Breast epithelium (tissue), 3 donors: ENCODE results near the gene FASTKD1.

Experiments used
- POLR2A ChIP-seq: fragments of 450-650 bp; IDR thresholded peaks from one replicate; pipeline ENCODE4 v1.6.1; 2016; ENCODE audit warnings: antibody characterized with exemption, mild to moderate bottlenecking, moderate library complexity
- TF ChIP-seq, protein P1 (sequence below), 3 donors: fragments of 450-650 bp; IDR thresholded peaks; one replicate each; pipeline ENCODE4 v1.5.1; 2016 to 2017; ENCODE audit warnings: antibody characterized with exemption in 3 of 3, mild to moderate bottlenecking in 3 of 3, moderate library complexity in 3 of 3

DNA sequence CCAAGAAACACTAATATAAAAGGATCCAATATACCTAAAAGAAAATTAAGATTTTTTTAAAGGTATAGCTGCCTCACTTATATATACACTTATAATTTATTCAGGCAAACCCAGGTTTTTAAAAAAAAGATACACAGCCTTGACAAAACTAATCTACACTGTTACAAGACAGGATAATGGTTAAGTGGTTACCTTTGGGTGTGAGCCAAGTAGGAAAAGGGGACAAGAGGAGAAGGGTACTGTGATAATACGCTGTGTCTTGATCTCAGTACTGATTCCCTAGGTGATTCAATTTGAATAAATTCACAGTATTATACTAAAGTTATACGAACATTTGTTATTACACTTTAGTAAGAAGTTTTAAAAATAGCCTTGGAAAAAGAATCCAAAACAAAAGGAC is 33.5 kb downstream of the FASTKD1 start:
- TF ChIP-seq, protein P1, sequence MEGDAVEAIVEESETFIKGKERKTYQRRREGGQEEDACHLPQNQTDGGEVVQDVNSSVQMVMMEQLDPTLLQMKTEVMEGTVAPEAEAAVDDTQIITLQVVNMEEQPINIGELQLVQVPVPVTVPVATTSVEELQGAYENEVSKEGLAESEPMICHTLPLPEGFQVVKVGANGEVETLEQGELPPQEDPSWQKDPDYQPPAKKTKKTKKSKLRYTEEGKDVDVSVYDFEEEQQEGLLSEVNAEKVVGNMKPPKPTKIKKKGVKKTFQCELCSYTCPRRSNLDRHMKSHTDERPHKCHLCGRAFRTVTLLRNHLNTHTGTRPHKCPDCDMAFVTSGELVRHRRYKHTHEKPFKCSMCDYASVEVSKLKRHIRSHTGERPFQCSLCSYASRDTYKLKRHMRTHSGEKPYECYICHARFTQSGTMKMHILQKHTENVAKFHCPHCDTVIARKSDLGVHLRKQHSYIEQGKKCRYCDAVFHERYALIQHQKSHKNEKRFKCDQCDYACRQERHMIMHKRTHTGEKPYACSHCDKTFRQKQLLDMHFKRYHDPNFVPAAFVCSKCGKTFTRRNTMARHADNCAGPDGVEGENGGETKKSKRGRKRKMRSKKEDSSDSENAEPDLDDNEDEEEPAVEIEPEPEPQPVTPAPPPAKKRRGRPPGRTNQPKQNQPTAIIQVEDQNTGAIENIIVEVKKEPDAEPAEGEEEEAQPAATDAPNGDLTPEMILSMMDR (IDR thresholded peaks at IDR 0.05): no peak
- TF ChIP-seq POLR2A: no peak
